A549 (cell line): ENCODE measurements around the gene PDGFB. TPM values are rescaled to one million over a fixed set of nuclear protein-coding genes. Genes with fewer than 3 reads are reported as not detected.
A peak's percentile ranks its signal among the peaks of the same experiment; 100 is the strongest.

Experiments
- ATAC-seq, 2 experiments: fragments of 200-7000 bp in 1 of 2; fragments of >200 bp in 1 of 2; cut with Nextera tagmentation in 1 of 2; cut with Tn5 transposase in 1 of 2; 3 replicates each; pipeline versions ENCODE4 v1.8.0 to v1.9.1; 2018 to 2020; ENCODE audit warnings: mild to moderate bottlenecking in 1 of 2, moderate library complexity in 1 of 2
- CTCF ChIA-PET: fragments of 300-600 bp; sonication (Branson Sonifier 250); formaldehyde crosslinking; extraction: SDS; loops from one replicate; lab custom pipeline; 2021; ENCODE audit warnings: antibody characterized with exemption, inconsistent platforms; lab: Yijun Ruan, JAX
- POLR2A ChIA-PET: fragments of 350-600 bp; formaldehyde crosslinking; extraction: SDS; loops from one replicate; lab custom pipeline; 2021; ENCODE audit warnings: antibody characterized with exemption, inconsistent platforms; lab: Yijun Ruan, JAX
- DNase-seq, 2 experiments: peaks; one replicate each; pipeline versions ENCODE4 v3.0.0 to v3.0.0-alpha.2; 2011 to 2016; ENCODE audit warnings: low read depth in 1 of 2, low spot score in 1 of 2
- FAIRE-seq: peaks from 2 replicates; lab custom pipeline; 2011; peaks lifted over from hg19 to GRCh38; lab: Jason Lieb, UNC
- H3K27ac ChIP-seq, 2 experiments: fragments of >200 bp; sonication (Bioruptor Twin); formaldehyde crosslinking; 3 replicates each; pipeline ENCODE4 v1.5.1; 2016 to 2017
- H3K4me1 ChIP-seq: fragments of >200 bp; sonication (Bioruptor Twin); formaldehyde crosslinking; 3 replicates; pipeline ENCODE4 v1.6.1; 2016
- H3K4me2 ChIP-seq: fragments of >200 bp; sonication (Bioruptor Twin); formaldehyde crosslinking; 3 replicates; pipeline ENCODE4 v1.6.1; 2016
- H3K4me3 ChIP-seq: fragments of >200 bp; sonication (Bioruptor Twin); formaldehyde crosslinking; 3 replicates; pipeline ENCODE4 v1.5.1; 2016
- H3K9me3 ChIP-seq: fragments of >200 bp; sonication (Bioruptor Twin); formaldehyde crosslinking; 3 replicates; pipeline ENCODE4 v1.6.1; 2016
- CBX8 ChIP-seq: fragments of 200-600 bp; sonication (generic); IDR thresholded peaks from 2 replicates; pipeline ENCODE4 v1.6.1; 2016
- CHD4 ChIP-seq: fragments of 200-600 bp; sonication (generic); IDR thresholded peaks from 2 replicates; pipeline ENCODE4 v1.6.1; 2016; ENCODE audit warnings: antibody characterized with exemption, mild to moderate bottlenecking, borderline replicate concordance
- FOSB ChIP-seq: fragments of 250-450 bp; sonication (Bioruptor Pico); IDR thresholded peaks from 2 replicates; pipeline ENCODE4 v1.5.0; 2020; ENCODE audit warnings: mild to moderate bottlenecking, moderate library complexity
- FOSL2 ChIP-seq, 2 experiments: fragments of 450-650 bp in 1 of 2; fragments of >200 bp in 1 of 2; sonication (Bioruptor Twin) in 1 of 2; formaldehyde crosslinking; IDR thresholded peaks; 2 replicates each; pipeline versions ENCODE4 v1.5.0 to v1.6.1; 2016 to 2020; ENCODE audit warnings: mild to moderate bottlenecking in 1 of 2, moderate library complexity in 1 of 2
- FOXS1 ChIP-seq: fragments of 250-450 bp; sonication (Bioruptor Pico); IDR thresholded peaks from 2 replicates; pipeline ENCODE4 v1.5.0; 2020; ENCODE audit warnings: mild to moderate bottlenecking, moderate library complexity
- HDAC2 ChIP-seq: fragments of 200-600 bp; sonication (generic); IDR thresholded peaks from 2 replicates; pipeline ENCODE4 v1.6.1; 2016
- HOXB5 ChIP-seq: fragments of 250-450 bp; sonication (Bioruptor Pico); IDR thresholded peaks from 2 replicates; pipeline ENCODE4 v1.5.0; 2020; ENCODE audit warnings: mild to moderate bottlenecking, moderate library complexity
- JUN ChIP-seq, 2 experiments: fragments of >200 bp; sonication (Bioruptor Twin); formaldehyde crosslinking; IDR thresholded peaks; 2 replicates in 1 of 2; 3 replicates in 1 of 2; pipeline ENCODE4 v1.6.1; 2016 to 2017
- JUNB ChIP-seq: fragments of >200 bp; sonication (Bioruptor Twin); formaldehyde crosslinking; IDR thresholded peaks from 2 replicates; pipeline ENCODE4 v1.6.1; 2016
- KDM5A ChIP-seq: fragments of 200-600 bp; sonication (generic); IDR thresholded peaks from 2 replicates; pipeline ENCODE4 v1.6.1; 2016; ENCODE audit warnings: antibody characterized with exemption, mild to moderate bottlenecking
- MAFK ChIP-seq: fragments of 450-650 bp; IDR thresholded peaks from 2 replicates; pipeline ENCODE4 v1.6.1; 2014; ENCODE audit not compliant: partially characterized antibody
- MYC ChIP-seq: IDR thresholded peaks from 2 replicates; pipeline ENCODE4 v1.6.1; 2012; ENCODE audit warnings: mild to moderate bottlenecking, inconsistent platforms, low read length, improper control_type of control experiment, borderline replicate concordance
- POLR2AphosphoS2 ChIP-seq: conservative IDR thresholded peaks from 2 replicates; pipeline ENCODE4 v1.6.1; 2012; ENCODE audit warnings: low read length, improper control_type of control experiment, inconsistent platforms
- RAD21 ChIP-seq, 2 experiments: fragments of >200 bp in 1 of 2; sonication (Bioruptor Twin) in 1 of 2; formaldehyde crosslinking in 1 of 2; IDR thresholded peaks in 1 of 2; conservative IDR thresholded peaks in 1 of 2; 2 replicates in 1 of 2; 3 replicates in 1 of 2; pipeline ENCODE4 v1.6.1; 2012 to 2018; ENCODE audit warnings: inconsistent platforms in 1 of 2
- RNF2 ChIP-seq: fragments of 200-600 bp; sonication (generic); IDR thresholded peaks from 2 replicates; pipeline ENCODE4 v1.6.1; 2016; ENCODE audit warnings: low read depth, mild to moderate bottlenecking, antibody characterized with exemption, moderate library complexity, borderline replicate concordance
- SMC3 ChIP-seq: fragments of >200 bp; sonication (Bioruptor Twin); formaldehyde crosslinking; IDR thresholded peaks from 3 replicates; pipeline ENCODE4 v1.6.1; 2018; ENCODE audit warnings: inconsistent platforms
- SREBF2 ChIP-seq: fragments of 450-650 bp; IDR thresholded peaks from 2 replicates; pipeline ENCODE4 v1.6.1; 2014; ENCODE audit warnings: mild to moderate bottlenecking, moderate library complexity
- TFCP2L1 ChIP-seq: fragments of 250-450 bp; sonication (Bioruptor Pico); IDR thresholded peaks from 2 replicates; pipeline ENCODE4 v1.5.0; 2021; ENCODE audit warnings: mild to moderate bottlenecking
- TP53 ChIP-seq: fragments of 250-450 bp; sonication (Bioruptor Pico); IDR thresholded peaks from 2 replicates; pipeline ENCODE4 v1.5.0; 2021; ENCODE audit warnings: mild to moderate bottlenecking, moderate library complexity
- ZNF302 ChIP-seq: fragments of 250-450 bp; sonication (Bioruptor Pico); IDR thresholded peaks from 2 replicates; pipeline ENCODE4 v1.9.0; 2021; ENCODE audit warnings: inconsistent platforms, mild to moderate bottlenecking, moderate library complexity
- ZSCAN20 ChIP-seq: fragments of 250-450 bp; sonication (Bioruptor Pico); IDR thresholded peaks from 2 replicates; pipeline ENCODE4 v1.8.0; 2022; ENCODE audit warnings: mild to moderate bottlenecking, moderate library complexity
- WGBS: methylation state at CpG from one replicate; pipeline ENCODE4 v1.1.6; 2017; ENCODE audit errors: missing lambda C conversion rate; 5-methylcytosine and 5-hydroxymethylcytosine counted together
- polyA plus RNA-seq, 4 experiments: library from polyadenylated mRNA; depleted of rRNA in 3 of 4; stranded (reverse); fragments of >200 nt; fragmentation: RNase III in 1 of 4; extraction: RNeasy Plus Mini Kit Qiagen cat#74134 plus additional on column Dnase treatment in 1 of 4; gene quantifications; 2 replicates in 3 of 4; 3 replicates in 1 of 4; pipeline ENCODE4 v1.2.3, GENCODE V29; 2011 to 2017
- TF ChIP-seq, protein P1 (sequence below): IDR thresholded peaks from 2 replicates; pipeline ENCODE4 v1.6.1; 2012
- TF ChIP-seq, protein P2 (sequence below): fragments of >200 bp; sonication (Bioruptor Twin); formaldehyde crosslinking; IDR thresholded peaks from 2 replicates; pipeline ENCODE4 v1.6.1; 2016
- TF ChIP-seq, protein P3 (sequence below): fragments of >200 bp; sonication (Bioruptor Twin); formaldehyde crosslinking; IDR thresholded peaks from 3 replicates; pipeline ENCODE4 v1.6.1; 2016

The PDGFB gene
- polyA plus RNA-seq, 2 of the 4 experiments (the other 2 are of a cell fraction): 2.1 to 4.5 TPM

DNA sequence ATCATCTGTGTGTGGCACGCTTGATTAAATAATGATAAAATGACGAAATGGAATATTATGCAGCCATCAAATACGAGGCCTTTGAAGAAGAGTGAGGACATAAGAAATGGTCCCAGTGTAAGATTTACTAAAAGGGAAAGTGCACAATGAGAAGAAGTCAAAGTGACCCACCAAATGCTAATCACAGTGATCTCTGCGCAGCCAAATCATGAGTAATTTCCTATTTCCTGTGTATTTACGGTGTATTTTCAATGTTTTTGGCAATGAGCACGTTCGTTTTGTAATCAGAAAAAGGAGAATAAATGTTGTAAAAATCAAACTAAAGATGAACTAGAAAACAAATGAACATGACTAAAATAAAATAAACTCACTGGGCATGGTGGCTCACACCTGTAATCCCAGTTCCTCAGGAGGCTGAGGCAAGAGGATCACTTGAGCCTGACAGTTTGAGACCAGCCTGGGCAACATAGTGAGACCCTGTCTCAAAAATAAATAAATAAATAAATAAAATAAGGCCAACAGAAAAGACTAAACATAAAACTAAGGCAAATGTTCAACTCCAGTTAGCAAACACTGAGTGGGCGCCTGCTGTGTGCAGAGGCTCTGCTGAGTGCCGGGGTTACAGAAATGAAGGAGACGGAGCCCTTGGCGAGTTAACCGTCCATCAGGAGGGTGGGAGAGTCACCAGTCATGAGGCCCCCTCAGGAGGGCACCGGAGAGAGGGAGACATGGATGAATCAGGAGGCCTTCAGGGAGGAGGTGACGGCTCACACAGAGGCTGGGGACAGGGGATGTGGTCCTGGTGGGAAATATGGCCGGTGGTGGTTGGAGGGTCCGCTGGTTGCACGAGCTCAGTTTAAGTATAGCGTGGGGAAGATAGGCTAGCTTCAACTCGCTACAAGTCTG is 66.3 kb downstream of the PDGFB start:
- Histone ChIP-seq H3K9me3 (no peaks in the 10 kb centered on the region), H3K4me1 (peaks cover 44% of the 10 kb centered on the region), H3K4me3 (no peak overlapping the region), H3K27ac (peak overlapping the region; percentile 92 to 95; a peak in 5 of 6 replicates), H3K4me2 (no peak overlapping the region)
- no peak for ATAC-seq
- CTCF ChIA-PET: interaction anchor here (0.7 to 2.6 kb wide), 4 partner anchors 8 to 131 kb away, joined by 3 to 16 read pairs (median 4); no protein-coding TSS in a partner anchor
- no peak for FAIRE-seq
- POLR2A ChIA-PET: no interaction called here
- TF ChIP-seq HDAC2 (no peak), ZNF302 (no peak), FOSB (CRISPR knock-in tag) (no peak), KDM5A (no peak), MAFK (no peak), HOXB5 (CRISPR knock-in tag) (no peak), RNF2 (no peak), MYC (no peak), JUN (IDR thresholded peaks at IDR 0.05) (no peak), ZSCAN20 (CRISPR knock-in tag) (no peak), TFCP2L1 (no peak), SMC3 (no peak), TP53 (no peak), CHD4 (no peak), CBX8 (no peak)
- TF ChIP-seq, protein P1, sequence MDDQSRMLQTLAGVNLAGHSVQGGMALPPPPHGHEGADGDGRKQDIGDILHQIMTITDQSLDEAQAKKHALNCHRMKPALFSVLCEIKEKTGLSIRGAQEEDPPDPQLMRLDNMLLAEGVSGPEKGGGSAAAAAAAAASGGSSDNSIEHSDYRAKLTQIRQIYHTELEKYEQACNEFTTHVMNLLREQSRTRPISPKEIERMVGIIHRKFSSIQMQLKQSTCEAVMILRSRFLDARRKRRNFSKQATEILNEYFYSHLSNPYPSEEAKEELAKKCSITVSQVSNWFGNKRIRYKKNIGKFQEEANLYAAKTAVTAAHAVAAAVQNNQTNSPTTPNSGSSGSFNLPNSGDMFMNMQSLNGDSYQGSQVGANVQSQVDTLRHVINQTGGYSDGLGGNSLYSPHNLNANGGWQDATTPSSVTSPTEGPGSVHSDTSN: no peak
- TF ChIP-seq, protein P2, sequence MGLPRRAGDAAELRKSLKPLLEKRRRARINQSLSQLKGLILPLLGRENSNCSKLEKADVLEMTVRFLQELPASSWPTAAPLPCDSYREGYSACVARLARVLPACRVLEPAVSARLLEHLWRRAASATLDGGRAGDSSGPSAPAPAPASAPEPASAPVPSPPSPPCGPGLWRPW: no peak
- TF ChIP-seq, all 56 proteins: peak for 0
- 90% methylated on average over 19 of the region's 19 CpGs for WGBS
- DNase-seq: no peak

DNA sequence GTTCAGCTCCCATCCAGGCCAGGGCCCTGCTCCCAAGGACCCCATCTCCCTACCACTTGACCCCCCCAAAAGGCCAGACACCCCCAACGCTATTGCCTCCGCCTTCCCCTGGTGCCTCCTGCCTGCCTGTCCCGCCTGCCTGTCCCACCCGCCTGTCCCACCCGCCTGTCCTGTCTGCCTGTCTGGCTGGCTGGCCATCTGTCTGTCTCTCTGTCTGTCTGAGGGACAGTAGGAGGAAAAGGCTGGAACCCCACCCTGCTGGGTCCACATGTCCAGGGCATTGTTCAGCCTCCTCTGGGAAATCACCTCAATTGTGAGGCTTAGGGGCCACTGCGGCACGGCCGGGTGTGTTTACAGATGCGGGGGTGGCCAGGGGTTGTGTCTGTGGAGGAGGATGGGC is 67.0 kb downstream of the PDGFB start:
- peak overlapping the region; percentile 92 to 95 for H3K27ac ChIP-seq
- DNase-seq (no peak), FAIRE-seq (no peak), ATAC-seq (no peak)
- TF ChIP-seq JUNB (no peak), FOXS1 (CRISPR knock-in tag) (no peak)
- no peaks in the 10 kb centered on the region for H3K9me3 ChIP-seq
- CTCF ChIA-PET: interaction anchor here (1.8 kb wide), 1 partner anchor 133 kb away, joined by 4 read pairs; no protein-coding TSS in a partner anchor
- peaks cover 47% of the 10 kb centered on the region for H3K4me1 ChIP-seq
- no peak overlapping the region for H3K4me3 ChIP-seq
- H3K4me2 ChIP-seq: no peak overlapping the region
- 100% methylated on average over 1 of the region's 9 CpGs for WGBS
- POLR2A ChIA-PET: no interaction called here

DNA sequence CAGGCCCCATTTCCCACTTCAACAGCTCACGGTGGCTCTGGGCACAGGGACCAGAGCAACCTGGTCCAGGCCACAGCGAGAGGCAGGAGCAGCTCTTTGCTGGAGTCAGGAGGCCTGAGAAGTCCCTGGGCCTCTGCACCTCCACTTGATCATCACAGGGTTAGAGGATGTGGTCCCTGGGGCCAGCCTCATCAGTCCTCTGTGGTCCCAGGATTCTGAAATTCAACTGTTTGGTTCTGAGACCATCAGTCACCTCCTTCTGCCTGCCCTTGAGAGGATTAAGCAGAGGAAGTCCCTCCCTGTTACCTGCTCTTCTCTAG is 67.4 kb downstream of the PDGFB start:
- no peak overlapping the region for H3K4me3 ChIP-seq
- TF ChIP-seq FOXS1 (CRISPR knock-in tag) (no peak), RAD21 (conservative IDR thresholded peaks at IDR 0.05 in 1 of 2, IDR thresholded peaks at IDR 0.05 in 1 of 2) (no peak), POLR2AphosphoS2 (no peak), FOSL2 (IDR thresholded peaks at IDR 0.05) (no peak), FOSL2 (CRISPR knock-in tag; IDR thresholded peaks at IDR 0.05) (no peak), KDM5A (no peak), MAFK (no peak), SREBF2 (no peak), ZNF302 (no peak)
- TF ChIP-seq, protein P3, sequence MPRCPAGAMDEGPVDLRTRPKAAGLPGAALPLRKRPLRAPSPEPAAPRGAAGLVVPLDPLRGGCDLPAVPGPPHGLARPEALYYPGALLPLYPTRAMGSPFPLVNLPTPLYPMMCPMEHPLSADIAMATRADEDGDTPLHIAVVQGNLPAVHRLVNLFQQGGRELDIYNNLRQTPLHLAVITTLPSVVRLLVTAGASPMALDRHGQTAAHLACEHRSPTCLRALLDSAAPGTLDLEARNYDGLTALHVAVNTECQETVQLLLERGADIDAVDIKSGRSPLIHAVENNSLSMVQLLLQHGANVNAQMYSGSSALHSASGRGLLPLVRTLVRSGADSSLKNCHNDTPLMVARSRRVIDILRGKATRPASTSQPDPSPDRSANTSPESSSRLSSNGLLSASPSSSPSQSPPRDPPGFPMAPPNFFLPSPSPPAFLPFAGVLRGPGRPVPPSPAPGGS: no peak
- TF ChIP-seq, protein P2: no peak
- TF ChIP-seq, all 56 proteins: peak for 0
- DNase-seq: no peak
- Histone ChIP-seq H3K27ac (peak overlapping the region; percentile 92 to 95), H3K4me1 (peaks cover 51% of the 10 kb centered on the region), H3K4me2 (no peak overlapping the region), H3K9me3 (no peaks in the 10 kb centered on the region)
- ChIA-PET POLR2A (no interaction called here), CTCF (interaction anchor here (0.9 to 1.8 kb wide), 2 partner anchors 133 to 138 kb away, joined by 3 to 4 read pairs; no protein-coding TSS in a partner anchor)
- no peak for ATAC-seq
- no peak for FAIRE-seq
- 100% methylated on average over 1 of the region's 2 CpGs for WGBS
